CD4-positive, alpha-beta T cell treated with Interleukin-15 for 1 hour (primary cell): ENCODE data around the gene LPAR1.

Experiments
- DNase-seq: peaks from one replicate; pipeline ENCODE4 v3.0.0-alpha.2; 2020

The LPAR1 gene

DNA sequence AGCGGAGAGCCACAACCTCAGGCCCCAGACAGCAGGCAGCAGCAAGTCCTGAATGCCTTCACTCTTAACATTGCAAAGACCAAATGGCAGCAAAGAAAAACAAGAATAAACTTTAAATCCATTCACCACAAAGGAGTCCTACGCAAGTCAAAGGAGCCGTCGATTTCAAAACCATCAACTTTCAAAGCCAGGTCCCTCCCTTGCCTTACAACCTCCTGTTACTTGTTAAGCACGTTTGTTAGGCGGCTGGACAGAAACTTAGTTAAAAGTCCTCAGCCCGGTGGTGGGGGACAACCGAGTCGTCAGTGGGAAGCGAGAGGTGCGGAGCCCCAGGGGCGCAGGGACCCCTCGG, 938 bp downstream of the LPAR1 start:
- DNase-seq = no peak

DNA sequence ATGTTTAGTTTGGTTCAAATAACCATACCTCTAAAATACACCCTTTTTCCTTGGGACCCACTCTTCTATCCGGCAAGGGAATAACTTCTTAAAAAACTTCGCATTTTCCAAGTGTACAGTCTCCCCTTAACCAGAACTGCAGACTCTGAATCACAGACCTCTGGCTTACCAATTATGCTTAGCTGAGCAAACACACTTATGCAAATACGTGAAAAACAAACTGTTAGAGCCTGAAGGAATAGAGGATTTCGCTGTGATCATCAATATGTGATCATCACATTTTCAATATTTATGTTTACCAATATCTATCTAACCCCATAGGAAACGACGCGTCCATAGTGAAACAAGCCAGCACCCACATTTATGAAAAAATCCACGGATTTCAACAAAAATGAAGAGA, 1.3 kb downstream of the LPAR1 start:
- DNase-seq = no peak

DNA sequence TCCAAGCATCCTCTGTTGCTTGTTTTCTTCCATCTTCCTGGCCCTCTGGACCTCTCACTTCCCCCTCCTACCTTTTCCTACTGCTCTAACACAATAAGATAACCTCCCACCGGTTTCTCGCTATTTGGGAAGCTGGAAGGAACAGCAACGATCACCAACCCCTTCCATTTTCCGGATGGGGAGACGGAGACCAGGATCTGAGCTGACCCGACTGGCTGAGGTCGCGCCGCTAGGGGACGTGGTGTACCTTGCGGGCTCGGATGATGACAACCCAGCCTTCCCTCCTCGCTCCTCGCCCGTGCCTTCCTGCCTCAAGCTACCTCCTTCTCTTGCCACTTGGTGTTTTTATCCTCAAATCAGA, 1.9 kb downstream of the LPAR1 start:
- DNase-seq = peak; percentile 22

DNA sequence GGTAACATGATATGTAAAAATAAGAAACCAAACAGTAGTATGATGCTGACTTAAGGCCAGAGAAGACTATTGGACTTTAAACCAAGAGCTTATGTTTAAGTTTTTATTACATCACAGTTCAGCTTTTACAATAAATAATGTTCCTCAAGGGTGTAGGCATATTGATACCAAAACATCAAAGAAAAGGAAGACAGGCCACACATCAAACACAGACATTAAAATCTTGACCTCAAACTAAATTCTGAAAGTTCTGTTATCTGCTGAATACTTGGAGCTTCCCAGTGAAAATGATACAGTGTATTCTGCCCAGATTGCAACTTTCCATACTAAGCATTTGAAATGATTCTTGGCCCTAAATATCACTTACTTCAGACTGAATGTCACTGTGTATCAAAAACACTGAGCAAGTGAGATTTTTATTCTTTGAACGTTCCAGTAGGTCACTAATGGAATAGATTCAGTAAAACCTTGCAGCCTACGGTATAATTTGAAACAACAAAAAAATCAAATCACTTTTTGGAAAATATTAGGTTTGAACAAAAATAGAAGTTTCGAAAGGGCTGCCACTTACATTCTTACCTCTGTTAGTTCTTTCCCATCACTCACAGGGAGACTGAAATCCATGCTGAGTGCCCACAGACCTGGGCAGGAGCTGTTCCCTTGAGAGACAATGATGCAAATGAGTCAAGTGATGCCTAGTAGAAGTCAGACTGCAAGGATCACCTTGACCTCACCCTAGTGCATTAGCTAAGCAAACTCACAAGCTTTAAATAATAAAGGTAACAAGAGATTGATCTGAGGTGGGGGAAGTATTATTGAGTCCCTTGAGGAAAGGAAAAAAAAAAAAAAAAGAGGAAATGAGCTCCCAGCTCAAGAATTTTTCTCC, 2.5 kb downstream of the LPAR1 start:
- no peak for DNase-seq

DNA sequence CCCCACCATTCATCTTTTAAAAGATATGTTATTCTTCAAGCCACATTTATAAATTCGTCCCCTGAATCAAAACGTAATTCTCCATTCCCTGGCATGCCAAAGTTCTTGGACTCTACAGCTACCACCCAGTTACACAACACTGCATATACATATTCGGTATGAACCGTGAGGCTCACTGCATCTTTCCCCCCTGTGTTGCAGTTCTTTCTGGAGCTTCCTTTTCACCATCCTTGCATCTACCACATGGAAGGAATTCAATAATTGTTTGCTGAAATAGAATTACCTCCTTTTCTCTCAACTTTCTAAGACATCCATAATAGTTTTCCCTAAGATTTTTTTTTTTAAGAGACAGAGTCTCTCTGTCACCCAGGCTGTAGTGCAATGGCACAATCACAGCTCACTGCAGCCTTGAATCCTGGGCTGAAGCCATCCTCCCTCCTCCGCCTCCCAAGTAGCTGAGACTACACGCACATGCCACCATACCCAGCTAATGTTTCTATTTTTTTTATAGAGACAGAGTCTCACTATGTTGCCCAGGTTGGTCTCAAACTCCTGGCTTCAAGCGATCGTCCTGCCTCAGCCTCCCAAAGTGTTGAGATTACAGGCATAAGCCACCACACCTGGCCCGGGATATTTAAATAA, 3.3 kb downstream of the LPAR1 start:
- DNase-seq = no peak

DNA sequence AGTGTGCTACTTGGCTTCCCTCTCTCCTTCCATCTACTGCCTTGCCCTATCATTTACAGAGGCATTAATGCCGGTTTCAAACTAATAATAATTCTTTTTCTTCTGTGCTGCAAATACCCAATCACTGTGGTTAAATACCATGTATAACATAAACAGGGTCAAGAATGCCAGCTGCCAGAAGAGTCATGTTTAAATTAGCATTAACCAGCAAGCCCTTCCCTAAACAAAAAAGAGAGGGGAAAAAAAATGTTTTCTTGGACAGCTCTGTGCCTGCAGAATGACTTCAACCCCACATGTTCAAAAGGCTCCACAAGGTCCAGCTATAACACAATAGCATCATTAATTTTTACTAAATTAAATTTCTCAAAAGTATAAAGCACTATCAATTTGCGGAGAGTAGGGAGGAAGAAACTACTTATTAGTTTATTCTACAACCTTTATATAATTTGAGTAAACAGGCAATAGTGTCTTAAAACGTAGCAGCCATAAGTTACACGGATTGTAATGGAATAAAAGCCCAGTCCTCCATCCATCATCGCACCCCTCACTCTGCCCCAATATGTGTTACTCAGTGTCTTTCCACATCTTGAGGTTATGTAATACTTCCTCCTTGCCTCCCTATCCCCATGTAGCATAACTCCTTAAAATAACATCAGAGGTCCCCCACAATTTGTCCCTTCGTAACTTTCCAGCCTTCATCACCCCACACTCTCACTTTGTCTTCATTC, 3.9 kb downstream of the LPAR1 start:
- DNase-seq = no peak

DNA sequence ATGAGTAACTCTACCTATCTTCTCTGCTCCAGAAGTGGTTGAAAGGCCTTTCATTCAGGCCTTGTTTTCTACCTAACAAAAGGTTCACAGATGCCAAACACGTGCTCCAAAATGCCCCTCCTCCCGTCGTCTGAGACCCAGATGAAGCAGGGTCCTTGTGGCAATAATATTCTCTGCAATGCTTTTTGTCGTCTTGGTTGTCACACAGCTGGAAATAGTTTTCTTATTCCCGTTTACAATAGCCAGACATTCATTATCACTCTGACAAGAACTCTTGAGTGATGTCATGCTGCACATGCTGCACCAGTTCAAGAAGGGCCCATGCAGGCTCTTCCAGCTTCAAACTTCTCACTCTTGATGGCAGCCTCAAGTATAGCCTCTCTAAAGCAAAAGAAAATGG, 7.8 kb downstream of the LPAR1 start:
- DNase-seq = no peak

DNA sequence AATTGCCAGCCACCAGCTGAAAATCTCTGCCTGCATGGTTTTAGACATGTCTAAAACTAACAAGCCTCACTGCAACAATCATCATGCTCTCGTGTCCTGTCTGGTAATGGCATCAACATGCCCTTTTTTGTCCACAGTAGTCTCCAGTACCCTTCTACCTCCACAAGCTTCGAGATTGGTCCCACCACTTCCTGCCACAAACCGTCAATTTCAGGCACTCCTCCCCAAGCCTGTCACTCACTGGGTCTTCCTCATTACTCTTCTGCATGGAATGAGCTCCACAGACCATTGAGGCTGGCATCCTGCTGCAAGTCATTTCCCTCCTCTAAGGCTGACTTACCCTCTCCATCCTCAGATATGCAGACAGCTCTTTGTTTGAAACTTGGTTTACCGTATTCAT, 9.0 kb downstream of the LPAR1 start:
- DNase-seq = no peak

DNA sequence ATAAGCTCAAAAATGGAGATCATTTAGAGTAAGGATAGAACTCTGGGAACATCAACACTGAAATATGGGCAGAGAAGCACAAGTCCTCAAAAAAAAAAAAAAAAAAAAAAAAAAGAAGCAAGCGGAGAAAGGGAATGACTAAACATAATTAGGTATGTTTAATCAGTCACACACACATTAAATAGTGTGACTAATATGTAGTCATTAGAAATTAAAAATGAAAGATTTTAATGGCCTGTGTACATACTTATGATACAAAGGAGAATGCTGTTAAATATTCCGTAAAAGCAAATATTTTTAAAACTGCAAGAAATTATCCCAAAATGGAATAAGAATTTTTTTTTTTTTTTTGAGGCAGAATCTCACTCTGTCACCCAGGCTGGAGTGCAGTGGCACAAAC, 10.5 kb downstream of the LPAR1 start:
- no peak for DNase-seq

DNA sequence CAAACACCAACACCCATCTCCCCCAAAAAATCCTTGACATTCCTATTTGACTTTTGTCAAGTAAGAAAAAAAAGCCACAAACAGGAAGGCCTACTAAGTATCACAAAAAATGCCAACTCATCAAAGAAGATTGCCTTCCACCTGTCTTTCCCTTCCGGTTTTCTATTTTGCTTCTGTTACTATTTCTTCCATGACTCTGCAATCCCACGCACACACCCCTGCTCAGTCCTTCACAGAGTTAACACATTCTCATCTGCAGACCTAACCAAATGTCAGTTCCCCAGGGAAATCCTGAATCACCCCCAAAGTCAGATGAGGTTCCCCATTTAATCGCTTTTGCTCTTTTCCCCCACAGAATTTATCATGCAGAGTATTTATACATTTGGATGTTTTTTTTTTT, 15.1 kb downstream of the LPAR1 start:
- DNase-seq = no peak

DNA sequence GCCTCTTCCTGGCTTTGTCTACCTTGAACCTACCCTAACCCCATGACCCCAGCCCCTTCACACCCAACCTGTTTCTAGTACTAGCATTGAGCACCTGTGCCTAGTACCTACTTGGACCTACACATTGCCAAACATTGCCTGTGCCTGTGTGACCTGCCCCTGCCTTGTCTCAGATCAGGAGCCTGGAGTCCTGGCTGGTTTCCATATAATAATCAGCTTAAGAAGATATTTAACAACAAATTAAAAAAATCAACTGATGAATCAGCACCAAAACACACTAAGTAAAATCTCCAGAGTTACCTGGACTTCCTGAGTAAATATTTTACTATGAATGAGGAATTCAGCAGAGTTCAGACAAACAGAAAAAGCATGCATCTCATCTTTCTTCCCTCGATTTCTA, 17.7 kb downstream of the LPAR1 start:
- DNase-seq = no peak

DNA sequence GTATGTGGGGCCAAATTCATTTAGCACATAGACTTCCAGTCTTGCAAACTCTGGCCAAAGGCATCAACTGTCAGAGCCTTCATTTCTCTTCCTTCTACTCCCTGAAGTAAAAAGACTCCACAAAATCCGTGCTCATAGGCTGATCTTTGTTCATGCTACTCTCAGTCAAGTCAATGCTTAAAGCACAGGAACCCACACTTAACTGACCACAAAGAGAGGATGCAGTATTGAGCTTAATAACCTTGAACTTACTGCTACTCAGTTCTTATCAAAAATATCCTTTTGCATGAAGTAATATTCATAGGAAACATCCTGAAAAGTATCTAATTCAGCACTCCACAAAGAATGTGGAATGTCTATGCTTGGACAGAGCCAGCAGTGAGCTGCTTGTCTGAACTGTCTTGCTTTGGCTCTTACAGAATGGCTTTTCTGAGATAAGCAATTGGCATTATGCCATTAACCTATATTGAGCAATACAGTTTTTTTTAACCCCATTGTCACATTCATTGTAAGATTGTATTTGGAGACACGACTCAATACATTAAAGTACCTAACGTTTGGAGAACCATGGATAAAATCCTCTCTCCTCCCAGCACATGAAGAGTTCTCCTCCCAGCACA, 21.7 kb downstream of the LPAR1 start:
- DNase-seq = no peak

DNA sequence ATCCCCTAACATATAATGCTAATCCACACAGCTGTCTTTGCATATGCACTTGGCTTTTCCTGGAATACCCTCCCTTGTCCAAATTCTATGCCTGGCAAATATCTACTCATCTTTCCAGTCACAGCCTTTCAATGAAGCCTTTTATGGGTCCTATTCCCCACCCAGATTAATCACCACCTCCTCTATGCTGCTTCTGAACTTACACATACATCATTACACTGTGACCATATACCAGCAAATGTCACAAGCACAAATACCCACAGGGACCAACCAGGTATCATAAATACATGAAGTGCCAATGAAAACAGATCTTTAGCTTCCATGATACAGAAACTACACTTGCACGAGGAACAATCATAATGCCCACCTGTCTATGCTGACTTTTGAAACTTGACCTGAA, 22.3 kb downstream of the LPAR1 start:
- no peak for DNase-seq

DNA sequence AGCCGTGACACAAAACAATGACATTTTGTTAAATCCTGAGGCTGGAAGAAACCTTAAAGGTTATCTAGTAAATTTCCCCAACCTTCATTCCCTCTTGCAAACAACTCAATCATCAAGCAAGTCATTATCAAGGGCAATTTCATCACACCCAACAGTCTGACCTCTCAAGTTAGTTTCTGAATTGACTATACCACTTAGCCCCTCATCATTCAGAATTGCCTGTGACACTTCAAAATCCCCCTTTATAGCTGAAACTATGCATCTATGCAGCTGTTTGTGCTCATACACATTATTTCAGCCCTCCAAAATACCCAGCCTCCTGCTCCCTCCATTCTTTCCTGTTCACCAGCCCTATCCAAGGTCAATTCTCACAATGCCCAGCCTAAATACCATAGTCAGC, 24.6 kb downstream of the LPAR1 start:
- DNase-seq = no peak

DNA sequence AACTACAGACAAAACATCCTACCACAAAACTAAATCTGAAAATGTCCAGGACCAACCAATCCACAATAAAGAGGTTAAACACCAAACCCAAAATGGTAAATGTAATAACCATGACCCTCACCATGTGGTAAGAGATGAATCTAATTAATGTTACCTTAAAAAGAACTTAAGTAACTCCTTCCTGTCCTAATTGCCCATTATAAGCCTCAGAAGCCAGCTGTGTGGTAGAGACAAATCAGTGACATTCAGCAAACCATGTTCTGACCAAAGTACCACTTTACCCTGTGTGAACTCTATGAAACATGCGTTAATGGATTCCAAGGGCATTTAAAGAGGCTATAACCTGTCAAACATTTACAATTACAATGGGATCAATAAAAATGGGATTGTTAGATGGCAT, 25.0 kb downstream of the LPAR1 start:
- DNase-seq = no peak

DNA sequence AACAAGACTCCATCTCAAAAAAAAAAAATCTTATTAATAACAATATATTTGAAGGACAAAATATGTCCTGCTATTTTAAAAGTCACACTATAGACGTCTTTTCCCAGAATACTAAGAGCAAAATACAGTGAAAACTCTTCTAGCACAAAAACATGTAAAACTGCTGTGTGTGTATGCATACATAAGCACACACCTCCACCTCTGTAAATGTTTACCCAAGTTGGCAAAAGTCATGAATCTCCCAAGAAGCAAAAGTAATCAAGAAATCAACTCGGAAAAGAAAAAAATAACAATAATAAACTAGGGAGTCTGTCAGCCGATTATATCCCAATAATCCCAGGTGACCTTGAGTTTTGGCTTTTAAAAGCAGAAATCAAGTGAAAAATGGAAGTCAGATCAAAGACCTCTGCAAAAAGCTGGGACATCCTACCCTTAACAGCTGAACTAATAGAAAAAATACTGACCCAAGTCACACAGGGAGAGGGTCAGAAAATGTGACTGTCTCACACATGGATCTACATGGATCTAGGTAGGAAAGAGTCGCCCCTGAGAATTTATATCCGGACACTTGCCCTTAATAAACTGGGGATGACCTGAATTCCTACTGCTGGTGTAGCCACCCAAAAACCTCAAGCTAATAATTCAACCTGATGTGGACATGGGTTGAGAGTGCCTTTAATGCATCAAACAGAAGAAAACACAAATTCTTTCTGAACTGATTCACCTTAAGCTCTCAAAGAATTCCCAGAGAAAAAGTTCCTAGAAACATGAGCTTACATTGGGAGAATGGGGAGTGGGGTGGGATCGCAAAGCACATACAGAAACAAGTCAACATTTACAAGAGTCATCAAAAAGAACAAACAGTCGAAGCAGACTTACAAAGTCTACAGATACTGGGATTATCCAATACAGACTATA, 29.9 kb downstream of the LPAR1 start:
- DNase-seq = no peak

DNA sequence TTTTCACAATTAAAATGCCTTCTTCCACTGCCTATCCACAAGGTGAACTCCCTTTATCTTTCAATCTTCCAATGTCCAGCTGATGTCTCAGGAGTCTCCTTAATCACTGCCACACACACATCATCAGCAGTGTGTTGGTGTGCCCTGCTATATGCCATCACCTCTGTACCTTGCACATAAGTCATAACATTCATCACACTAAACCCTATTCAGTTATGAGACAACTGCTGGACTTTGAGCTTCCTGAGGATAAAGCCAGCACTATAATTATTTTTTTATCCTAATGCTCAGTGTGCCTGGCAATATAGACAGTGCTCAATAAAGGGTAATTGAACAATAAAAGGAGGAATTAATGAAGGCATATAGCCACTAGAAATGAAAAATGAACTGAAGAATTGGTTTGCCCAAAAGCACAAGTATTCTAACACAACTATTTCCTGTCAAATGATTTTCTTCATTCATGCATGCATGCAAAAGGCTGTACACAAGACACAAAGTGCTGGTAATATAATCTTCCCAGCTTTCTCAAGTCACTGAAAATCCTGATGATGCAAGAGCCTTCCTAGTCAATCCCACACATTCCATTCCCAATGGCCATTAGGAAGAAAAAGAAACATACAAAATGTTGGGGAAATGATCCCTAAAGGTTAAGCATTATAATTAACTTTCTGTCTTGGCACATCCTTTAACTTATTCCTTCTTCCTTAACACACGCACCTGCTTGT, 32.4 kb downstream of the LPAR1 start:
- no peak for DNase-seq

DNA sequence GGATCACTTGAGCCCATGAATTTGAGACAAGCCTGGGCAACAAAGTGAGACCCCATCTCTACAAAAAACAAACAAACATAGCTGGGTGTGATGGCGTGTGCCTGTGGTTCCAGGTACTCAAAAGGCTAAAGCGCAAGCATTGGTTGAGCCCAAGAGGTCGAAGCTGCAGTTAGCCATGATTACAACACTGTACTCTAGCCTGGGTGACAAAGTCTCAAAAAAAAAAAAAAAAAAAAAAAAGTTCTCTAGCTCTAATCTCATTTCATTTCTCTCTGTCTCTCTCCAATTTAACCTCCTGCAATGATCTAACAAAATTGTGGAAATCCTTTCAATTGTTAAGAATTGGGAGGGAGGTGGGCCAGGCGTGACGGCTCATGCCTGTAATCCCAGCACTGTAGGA, 33.3 kb downstream of the LPAR1 start:
- no peak for DNase-seq

DNA sequence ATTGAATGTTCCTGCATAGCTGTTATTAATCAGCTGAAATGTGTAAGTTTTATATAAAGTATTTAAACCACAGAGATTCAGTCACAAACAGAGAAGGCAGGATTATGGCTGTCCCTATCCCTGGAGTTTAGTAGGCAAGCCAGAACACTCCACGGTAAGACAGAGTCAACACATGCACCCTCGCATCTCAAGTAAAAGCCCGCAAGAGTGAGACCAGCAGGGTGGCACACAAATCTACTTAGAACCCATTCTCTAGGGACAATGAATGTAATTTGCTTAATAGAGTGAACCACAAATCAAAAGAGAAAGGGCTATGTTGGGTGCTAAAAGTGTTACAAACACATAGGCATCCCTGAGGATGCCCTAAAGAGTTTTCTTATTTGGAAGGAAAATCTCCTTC, 35.1 kb downstream of the LPAR1 start:
- DNase-seq = no peak

DNA sequence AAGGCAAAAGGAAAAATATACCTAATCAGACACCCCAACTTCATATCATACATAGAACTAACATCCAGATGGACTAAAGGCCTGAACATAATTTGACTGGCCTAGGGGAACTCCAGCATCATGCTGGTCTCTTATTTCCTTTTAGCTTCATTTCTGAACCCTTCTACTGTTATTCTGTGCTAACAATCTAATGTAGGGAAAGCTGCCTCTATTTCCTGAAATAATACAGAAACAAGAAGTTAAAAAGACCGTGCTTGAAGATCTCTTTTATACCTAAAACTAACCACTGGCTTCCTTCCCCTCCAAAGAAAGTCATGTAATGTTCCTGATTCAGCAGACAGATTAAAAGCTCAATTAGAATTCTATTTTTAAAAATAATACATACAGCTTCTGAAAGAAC, 36.7 kb downstream of the LPAR1 start:
- no peak for DNase-seq

DNA sequence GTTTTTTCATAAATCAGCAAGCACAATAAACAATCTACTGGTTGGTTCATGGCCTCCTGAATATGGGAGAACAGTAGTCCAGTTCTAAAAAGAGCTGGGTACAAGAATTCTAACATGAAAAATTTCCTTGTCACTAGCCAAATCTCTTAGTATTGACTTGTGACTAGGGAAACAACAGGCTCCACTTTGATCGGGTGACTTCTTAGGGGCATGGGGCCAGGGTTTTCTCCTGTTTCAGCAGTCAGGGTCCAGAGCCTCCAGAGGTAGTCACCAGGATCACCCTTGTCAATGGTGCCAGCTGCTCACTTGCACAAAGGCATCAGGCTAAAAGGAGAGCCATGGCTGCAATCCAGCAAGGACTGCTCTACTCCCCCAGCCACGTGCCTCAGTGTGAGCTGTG, 38.1 kb downstream of the LPAR1 start:
- DNase-seq = no peak

DNA sequence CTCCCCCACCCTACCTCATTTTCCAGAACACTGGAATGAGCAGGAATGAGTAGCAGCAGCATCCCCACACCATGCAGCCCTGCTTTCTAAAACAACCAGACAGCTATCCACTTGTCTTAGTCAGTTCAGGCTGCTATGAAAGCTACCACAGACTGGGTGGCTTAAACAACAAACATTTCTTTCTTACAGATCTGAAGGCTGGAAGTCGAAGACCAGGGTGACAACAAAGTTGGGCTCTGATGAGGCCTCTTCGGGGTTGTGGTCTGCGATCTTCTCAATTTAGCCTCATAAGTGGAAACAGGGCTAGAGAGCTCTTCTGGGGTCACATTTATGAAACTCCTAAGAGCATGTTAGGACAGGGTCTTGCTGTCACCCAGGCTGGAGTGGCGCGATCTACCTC, 38.9 kb downstream of the LPAR1 start:
- no peak for DNase-seq
